ENCODE results near the gene GLRX5. TPM values are rescaled to one million over a fixed set of nuclear protein-coding genes. Genes with fewer than 3 reads are reported as not detected.

GLRX5 gene
- total RNA-seq, 3 donors from 2014 or later = 43.9 to 45.8 (median 45.4) TPM

GRCh38 chr14:95500772-95501401 lies 34.0 kb upstream of the GLRX5 start:
- ATAC-seq (peak; percentile 11), DNase-seq (peak in 1 of 3 donors; percentile 34)
- H3K9me3 ChIP-seq = no peaks in the 10 kb centered on the region
- H3K36me3 ChIP-seq (ENCODE audit: low read depth) = no peaks in the 10 kb centered on the region
- H3K4me3 ChIP-seq = no peak overlapping the region
- intact Hi-C loops (cut with DNase I, micrococcal nuclease) = no loop called here
- H3K4me1 ChIP-seq (ENCODE audit: low read depth) = peaks cover 32% of the 10 kb centered on the region
- no peak for TF ChIP-seq CTCF (IDR thresholded peaks at IDR 0.05)

- TF ChIP-seq CTCF (IDR thresholded peaks at IDR 0.05) = no peak
- Histone ChIP-seq H3K4me3 (no peak overlapping the region), H3K9me3 (no peaks in the 10 kb centered on the region), H3K36me3 (ENCODE audit: low read depth) (no peaks in the 10 kb centered on the region), H3K4me1 (ENCODE audit: low read depth) (peaks cover 25% of the 10 kb centered on the region)
- ATAC-seq (no peak), DNase-seq (peak in 1 of 3 donors; percentile 17)
- intact Hi-C loops (cut with DNase I, micrococcal nuclease) = no loop called here
These were observed 32.4 kb upstream of the GLRX5 start for GRCh38 chr14:95502381-95502950.

- no peak for DNase-seq
- intact Hi-C loops (cut with DNase I, micrococcal nuclease) = no loop called here
- TF ChIP-seq CTCF (IDR thresholded peaks at IDR 0.05) = no peak
These were observed 31.3 kb upstream of the GLRX5 start for GRCh38 chr14:95503365-95504134.

GRCh38 chr14:95504135-95505029 lies 30.5 kb upstream of the GLRX5 start:
- ATAC-seq (no peak), DNase-seq (peak in 1 of 3 donors; percentile 18)
- Histone ChIP-seq H3K9me3 (no peaks in the 10 kb centered on the region), H3K4me1 (ENCODE audit: low read depth) (peaks cover 18% of the 10 kb centered on the region), H3K36me3 (ENCODE audit: low read depth) (no peaks in the 10 kb centered on the region), H3K4me3 (no peak overlapping the region)
- intact Hi-C loops (cut with DNase I, micrococcal nuclease) = no loop called here
- no peak for TF ChIP-seq CTCF (IDR thresholded peaks at IDR 0.05)

More at GRCh38 chr14:95503365-95504134, 31.3 kb upstream of the GLRX5 start:
- Histone ChIP-seq H3K36me3 (ENCODE audit: low read depth) (no peaks in the 10 kb centered on the region), H3K9me3 (no peaks in the 10 kb centered on the region), H3K4me3 (no peak overlapping the region), H3K4me1 (ENCODE audit: low read depth) (peaks cover 25% of the 10 kb centered on the region)
- ATAC-seq = no peak

GRCh38 chr14:95505030-95505589 lies 29.7 kb upstream of the GLRX5 start:
- ATAC-seq (no peak), DNase-seq (peak in 1 of 3 donors; percentile 46)
- Histone ChIP-seq H3K36me3 (ENCODE audit: low read depth) (no peaks in the 10 kb centered on the region), H3K9me3 (no peaks in the 10 kb centered on the region), H3K4me1 (ENCODE audit: low read depth) (peaks cover 10% of the 10 kb centered on the region), H3K4me3 (no peak overlapping the region)
- TF ChIP-seq CTCF (IDR thresholded peaks at IDR 0.05) = no peak
- intact Hi-C loops (cut with DNase I, micrococcal nuclease) = no loop called here
